GM19397 (cell line): ENCODE data around the gene UBIAD1.
A peak's percentile ranks its signal among the peaks of the same experiment; 100 is the strongest.

Source experiments
- ATAC-seq: cut with Tn5 transposase; IDR thresholded peaks from one replicate; pipeline ENCODE4 v1.9.1; 2021; ENCODE audit warnings: mild to moderate bottlenecking, moderate library complexity; ENCODE audit not compliant: unreplicated experiment

The UBIAD1 gene

DNA sequence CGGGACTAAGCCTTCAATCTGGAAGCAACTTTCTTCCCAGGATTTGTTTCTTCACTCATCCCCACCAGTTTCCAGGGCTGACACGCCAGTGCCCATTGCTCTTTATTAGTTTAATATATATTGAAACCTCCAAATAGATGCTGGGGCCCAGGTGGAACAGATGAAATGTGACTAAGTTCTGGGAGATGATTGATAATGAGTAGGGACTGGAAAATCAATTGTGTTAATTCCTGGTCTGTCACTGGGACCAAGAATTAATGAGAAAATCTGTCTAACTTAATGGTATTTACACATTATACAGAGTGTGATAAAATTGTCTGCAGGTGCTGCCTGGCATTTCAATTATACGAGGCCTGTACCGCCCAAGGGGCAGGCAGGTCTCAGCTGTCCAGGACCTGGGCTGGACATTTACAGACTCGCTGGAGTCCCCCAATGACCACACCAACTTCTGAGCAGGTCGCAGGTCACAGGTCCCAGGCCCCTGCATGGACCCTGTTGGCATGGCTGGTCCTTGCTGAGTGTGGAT lies 35.8 kb downstream of the UBIAD1 start:
- ATAC-seq, result no peak

- ATAC-seq, result no peak
Measured at GRCh38 chr1:11309385-11309784, 36.4 kb downstream of the UBIAD1 start.

DNA sequence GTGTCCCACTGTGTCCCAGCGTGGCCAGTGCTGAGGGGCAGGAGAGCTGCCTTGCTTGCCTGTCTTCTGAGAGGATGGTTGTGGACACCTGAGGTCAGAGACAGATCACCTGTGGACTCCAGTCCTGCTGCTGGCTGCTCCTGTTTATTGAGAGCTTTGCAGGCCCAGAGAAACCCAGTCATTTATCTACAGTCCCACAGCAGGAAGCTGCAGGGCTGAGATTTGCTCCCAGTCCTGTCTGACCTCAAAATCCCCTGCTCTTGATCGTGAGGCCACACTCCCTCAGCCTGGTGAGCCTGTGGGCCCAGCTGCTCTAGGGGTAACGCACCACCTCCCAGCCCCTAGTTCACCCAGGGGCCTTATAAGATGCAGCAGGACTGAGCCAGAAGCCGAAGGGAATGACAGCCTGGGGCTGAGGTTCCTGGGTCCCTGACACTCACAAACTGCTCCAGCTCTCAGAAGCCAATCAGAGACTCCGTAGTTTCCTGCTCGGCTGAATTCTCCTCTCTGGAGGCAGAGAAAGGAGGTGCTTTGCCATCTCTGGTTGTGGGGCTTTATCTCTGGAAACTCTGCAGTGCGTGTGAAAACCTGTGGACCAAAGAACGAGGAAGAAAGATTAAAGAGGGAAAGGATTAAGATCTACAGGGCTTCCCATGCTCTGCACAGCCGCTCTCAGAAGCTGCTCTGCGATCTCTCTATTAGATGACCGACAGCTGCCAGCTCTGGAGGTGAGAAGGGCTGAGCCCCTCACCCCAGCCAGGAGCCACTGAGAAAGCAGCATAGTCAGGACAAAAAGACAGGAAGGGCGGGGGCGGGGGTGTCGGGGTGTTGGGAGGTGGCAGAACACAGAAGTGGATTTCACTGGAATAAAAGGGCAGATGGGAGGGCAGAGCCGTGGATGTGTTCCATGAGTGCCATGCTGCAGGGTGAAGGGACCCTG lies 39.1 kb downstream of the UBIAD1 start:
- ATAC-seq, result no peak

GRCh38 chr1:11314959-11315358 lies 42.0 kb downstream of the UBIAD1 start:
- no peak for ATAC-seq

GRCh38 chr1:11316701-11317100 lies 43.7 kb downstream of the UBIAD1 start:
- no peak for ATAC-seq

DNA sequence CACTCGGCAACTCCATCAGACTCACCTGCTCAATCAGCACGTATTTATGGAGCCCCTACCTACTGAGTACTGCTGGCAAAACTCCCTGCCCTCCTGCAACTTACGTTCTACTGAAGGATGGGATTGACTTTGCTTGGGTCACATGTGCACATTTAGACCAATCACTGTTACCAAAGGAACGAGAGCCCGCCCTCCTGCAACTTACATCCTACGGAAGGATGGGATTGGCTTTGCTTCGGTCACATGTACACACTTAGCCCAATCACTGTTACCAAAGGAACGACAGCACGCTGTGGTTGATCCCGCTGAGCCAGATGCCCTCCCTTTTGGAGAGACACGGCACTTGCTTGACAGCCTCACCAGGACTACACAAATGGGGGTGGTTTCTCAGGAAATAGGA lies 46.0 kb downstream of the UBIAD1 start:
- ATAC-seq, result no peak

GRCh38 chr1:11320153-11320936 lies 47.3 kb downstream of the UBIAD1 start:
- ATAC-seq, result no peak

GRCh38 chr1:11321656-11322491 lies 48.9 kb downstream of the UBIAD1 start:
- no peak for ATAC-seq

GRCh38 chr1:11324567-11325165 lies 51.7 kb downstream of the UBIAD1 start:
- ATAC-seq, result no peak

DNA sequence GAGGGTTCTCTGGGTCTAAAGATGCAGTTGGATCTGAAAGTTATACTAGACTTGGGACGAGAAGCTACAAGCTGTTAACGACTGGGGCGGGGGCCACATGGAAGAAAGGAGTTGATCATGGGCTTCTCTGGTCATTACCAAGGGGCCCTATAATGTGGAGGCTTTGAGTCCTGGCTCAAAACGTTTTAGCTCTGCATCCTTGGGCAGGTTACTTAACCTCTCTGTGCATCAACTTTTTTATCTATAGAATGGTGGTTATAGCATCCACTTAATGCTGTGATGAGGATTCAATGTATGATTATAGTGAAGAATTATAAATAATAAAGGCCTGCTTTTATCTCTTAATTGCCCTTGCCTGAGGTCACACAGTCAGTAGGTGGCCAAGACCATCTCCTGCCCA lies 53.1 kb downstream of the UBIAD1 start:
- ATAC-seq, result no peak

- no peak for ATAC-seq
Measured at GRCh38 chr1:11328444-11328843, 55.4 kb downstream of the UBIAD1 start.

- ATAC-seq, result no peak
Measured at GRCh38 chr1:11330411-11330810, 57.4 kb downstream of the UBIAD1 start.

DNA sequence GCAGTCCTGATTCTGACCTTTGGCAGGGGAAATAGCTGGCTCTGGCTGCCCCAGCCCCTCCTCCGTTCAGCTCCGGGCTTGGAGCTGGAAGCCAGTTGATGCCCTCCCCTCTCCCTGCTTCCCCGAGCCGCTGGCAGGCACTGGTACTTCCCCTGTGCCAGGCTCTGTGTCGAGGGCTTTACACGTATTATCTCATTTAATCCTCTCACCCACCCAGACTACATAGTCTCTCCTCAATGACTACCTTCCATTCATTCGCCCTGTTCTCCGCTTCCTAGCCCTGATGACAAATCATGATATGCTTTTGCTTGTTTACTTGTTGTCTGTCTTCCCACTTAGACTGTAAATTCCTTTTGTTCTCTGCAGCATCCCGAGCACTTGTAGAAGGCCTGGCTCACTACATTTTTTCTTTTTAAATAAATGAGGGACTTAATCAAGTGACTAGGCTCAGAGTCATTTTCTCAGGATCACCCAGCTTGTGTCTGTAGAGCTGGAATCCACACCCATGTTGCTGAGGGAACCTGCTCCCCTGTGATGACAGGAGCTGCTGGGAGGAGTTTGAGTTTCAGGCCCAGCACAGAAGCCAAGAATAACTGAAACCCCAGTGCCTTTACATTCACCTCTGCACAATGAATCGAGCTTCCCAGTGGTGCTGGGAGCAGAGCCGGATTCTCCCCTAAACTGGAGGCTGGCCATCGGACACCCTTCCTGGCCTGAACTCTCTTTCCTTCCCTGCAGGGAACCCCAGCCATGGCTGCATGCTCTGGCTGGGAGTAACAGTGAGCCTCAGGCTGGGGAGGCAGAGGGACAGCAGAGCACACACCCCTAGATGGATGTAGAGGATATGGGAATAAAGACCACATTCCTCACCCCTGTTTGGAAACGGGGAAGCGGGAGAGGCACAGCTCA lies 58.3 kb downstream of the UBIAD1 start:
- ATAC-seq, result no peak

- ATAC-seq, result no peak
Measured at GRCh38 chr1:11331945-11332546, 59.0 kb downstream of the UBIAD1 start.

- no peak for ATAC-seq
Measured at GRCh38 chr1:11333631-11334030, 60.6 kb downstream of the UBIAD1 start.

GRCh38 chr1:11334261-11334804 lies 61.3 kb downstream of the UBIAD1 start:
- no peak for ATAC-seq

GRCh38 chr1:11334821-11335220 lies 61.8 kb downstream of the UBIAD1 start:
- no peak for ATAC-seq

- peak; percentile 58 for ATAC-seq
Measured at GRCh38 chr1:11335417-11336056, 62.5 kb downstream of the UBIAD1 start.
